HFF-Myc (cell line): Measurements from ENCODE around the gene NRIP2.
A peak's percentile ranks its signal among the peaks of the same experiment; 100 is the strongest.

ENCODE experiments used
- DNase-seq: peaks from one replicate; pipeline ENCODE4 v3.0.0-alpha.2; 2011; ENCODE audit warnings: low read depth; ENCODE audit errors: extremely low read depth
- H3K4me3 ChIP-seq: replicated peaks from 2 replicates; pipeline ENCODE4 v1.5.1; 2011; ENCODE audit warnings: low read depth, mild to moderate bottlenecking, control low read depth, low read length
- TF ChIP-seq, protein P1 (sequence below): IDR thresholded peaks from 2 replicates; pipeline ENCODE4 v1.5.1; 2012; ENCODE audit warnings: mild to moderate bottlenecking, low read depth, low read length, control low read depth; ENCODE audit errors: missing control alignments

Gene NRIP2

DNA sequence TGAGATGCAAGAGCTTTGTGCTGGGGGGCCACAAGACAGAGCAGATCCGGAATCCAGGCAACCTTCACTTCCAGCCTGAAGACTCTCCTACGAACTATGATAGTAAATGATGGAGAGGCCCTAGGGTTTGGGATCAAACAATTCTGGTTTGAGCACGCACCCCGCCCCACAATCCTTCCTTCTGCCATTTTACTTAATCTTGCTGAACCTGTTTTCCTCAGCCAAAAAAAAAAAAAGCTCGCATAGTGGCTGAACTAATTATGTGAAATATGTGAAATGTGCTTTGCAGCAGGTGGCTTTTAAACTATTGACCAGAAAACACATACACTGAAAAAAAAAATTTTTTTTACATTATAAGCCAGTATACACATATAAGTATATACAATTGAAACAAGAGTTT lies 23.0 kb downstream of the NRIP2 start:
- TF ChIP-seq, protein P1, sequence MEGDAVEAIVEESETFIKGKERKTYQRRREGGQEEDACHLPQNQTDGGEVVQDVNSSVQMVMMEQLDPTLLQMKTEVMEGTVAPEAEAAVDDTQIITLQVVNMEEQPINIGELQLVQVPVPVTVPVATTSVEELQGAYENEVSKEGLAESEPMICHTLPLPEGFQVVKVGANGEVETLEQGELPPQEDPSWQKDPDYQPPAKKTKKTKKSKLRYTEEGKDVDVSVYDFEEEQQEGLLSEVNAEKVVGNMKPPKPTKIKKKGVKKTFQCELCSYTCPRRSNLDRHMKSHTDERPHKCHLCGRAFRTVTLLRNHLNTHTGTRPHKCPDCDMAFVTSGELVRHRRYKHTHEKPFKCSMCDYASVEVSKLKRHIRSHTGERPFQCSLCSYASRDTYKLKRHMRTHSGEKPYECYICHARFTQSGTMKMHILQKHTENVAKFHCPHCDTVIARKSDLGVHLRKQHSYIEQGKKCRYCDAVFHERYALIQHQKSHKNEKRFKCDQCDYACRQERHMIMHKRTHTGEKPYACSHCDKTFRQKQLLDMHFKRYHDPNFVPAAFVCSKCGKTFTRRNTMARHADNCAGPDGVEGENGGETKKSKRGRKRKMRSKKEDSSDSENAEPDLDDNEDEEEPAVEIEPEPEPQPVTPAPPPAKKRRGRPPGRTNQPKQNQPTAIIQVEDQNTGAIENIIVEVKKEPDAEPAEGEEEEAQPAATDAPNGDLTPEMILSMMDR = no peak
- H3K4me3 ChIP-seq = peak overlapping the region; percentile 75; the same call in 1 of the 2 replicates
- no peak for DNase-seq

DNA sequence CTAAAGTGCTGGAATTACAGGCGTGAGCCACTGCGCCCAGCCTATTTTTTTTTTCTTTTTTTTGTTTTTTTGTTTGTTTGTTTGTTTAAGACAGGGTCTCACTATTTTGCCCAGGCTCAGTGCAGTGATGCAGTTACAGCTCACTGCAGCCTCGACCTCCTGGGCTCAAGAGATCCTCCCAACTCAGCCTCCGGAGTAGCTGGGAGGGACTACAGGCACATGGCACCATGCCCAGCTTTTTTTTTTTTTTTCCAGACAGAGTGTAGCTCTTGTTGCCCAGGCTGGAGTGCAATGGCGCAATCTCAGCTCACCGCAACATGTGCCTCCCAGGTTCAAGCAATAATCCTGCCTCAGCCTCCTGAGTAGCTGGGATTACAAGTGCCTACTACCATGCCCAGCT lies 28.1 kb downstream of the NRIP2 start:
- no peak for DNase-seq
- no peak overlapping the region for H3K4me3 ChIP-seq
- TF ChIP-seq, protein P1 = no peak

DNA sequence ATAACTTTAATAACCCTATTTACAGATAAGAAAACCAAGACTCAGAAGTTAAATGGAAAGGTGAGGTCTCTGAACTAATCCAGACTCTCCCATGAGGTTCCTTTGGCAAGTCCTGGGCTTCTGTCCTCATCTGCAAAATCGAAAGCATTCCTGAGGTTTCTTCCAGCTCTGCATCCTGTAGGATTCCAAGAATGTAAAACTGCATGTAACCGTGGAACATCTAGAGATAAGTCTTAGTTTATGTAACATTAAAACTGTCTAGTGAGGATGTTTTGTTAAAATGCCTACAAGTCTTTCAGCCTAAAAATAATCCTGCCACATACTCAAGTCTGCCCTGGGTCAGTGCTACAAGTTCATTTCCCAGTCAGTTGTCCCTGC lies 29.7 kb downstream of the NRIP2 start:
- TF ChIP-seq, protein P1 = no peak
- no peak for DNase-seq
- H3K4me3 ChIP-seq = no peak overlapping the region

DNA sequence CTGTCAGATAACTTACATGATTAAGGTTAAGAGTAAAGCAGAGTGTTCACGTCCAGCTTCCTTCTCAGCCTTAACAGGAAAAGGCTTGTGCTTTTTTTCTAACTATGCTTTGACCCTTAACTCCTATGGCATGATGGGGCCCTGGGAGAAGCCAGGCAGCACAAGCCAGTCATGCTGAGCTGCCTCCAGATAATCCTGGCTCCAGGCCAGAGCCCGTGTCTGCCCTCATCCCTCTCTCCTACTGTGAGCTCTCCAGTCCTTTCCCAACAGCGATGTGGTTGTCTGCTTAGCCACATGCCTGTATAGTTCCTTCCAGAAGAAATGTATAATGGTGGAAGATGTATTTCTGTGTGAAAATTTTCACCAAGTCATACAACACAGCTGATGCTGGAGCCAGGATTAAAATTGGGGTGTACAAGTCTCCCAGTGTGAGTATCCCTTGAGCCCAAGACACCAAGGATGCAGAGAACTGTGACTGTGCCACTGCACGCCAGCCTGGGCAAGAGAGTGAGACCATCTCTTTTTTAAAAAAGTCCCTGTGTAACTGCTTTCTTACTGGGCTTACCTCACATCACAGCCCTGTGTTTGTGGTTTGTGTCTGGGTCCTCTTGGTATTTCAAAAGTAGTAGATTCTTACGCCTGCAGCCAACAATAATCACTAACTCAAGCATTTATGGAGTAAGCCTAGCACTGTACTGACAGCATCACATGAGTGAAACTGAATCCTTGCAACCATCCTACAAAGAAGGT lies 30.3 kb downstream of the NRIP2 start:
- DNase-seq = no peak
- H3K4me3 ChIP-seq = no peak overlapping the region
- TF ChIP-seq, protein P1 = no peak

DNA sequence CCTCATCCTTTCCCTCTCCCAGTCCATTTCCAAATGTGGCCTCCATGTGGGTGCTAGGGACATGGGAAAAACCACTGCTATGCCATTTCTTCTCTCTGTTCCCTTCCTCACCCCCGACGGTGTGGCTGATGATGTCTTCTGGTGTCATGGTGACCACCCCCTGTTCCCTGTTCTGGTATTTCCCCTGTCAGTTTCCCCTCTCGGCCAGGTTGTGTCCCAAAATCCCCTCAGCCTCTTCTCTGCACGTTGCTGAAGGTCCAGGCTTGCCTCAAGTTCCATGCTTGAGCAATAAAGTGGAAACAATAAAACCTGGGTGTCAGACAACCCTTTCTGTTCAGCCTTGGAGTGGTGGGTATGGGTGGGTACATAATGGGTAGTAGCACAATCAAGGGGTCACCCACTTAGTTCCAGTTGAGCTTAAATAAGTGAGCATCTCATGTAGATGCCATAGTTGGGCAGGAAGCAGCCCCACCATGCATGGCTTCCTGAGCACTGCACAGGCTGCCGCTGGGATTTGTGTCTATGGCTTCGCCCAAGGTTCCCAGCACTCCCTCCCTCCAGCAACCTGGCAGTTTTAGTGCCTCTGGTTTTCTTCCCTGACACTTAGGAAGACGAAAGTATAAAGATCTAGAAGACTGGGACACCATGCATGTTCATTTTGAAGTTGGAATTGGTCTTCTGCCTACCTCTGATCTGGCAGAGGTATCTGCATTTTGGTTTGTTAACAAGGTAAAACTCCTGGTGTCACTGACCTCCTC lies 31.0 kb downstream of the NRIP2 start:
- no peak overlapping the region for H3K4me3 ChIP-seq
- TF ChIP-seq, protein P1 = no peak
- DNase-seq = no peak

DNA sequence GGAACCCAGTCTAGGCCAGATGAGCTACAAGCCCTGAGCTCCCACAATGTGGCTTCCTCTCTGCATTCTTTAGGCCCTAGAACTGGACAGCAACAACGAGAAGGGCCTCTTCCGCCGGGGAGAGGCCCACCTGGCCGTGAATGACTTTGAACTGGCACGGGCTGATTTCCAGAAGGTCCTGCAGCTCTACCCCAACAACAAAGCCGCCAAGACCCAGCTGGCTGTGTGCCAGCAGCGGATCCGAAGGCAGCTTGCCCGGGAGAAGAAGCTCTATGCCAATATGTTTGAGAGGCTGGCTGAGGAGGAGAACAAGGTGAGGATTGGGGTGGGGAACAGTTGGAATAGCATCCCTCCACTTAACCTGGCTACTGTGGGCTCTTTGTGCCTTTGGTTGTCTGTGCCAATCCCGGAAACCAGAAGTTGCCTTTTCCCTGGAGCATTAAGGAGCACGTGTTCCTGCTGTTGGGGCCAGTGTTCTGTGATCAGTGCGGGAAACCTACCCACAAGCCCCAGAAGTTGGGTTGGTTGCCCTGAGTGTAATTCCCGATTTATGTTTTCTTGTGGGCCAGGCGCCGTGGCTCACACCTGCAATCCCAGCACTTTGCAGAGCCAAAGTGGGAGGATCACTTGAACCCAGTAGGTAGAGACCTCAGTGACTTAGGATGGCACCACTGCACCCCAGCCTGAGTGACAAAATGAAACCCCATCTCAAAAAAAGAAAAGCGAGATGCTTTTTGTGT lies 33.6 kb downstream of the NRIP2 start:
- no peak for DNase-seq
- H3K4me3 ChIP-seq = no peak overlapping the region
- TF ChIP-seq, protein P1 = no peak
